SHP77 (cell line): Measurements from ENCODE around the gene SP4.

ENCODE experiments used
- DNase-seq, 2 experiments: peaks; one replicate each; lab custom pipeline; 2025; lab: John Stamatoyannopoulos, UW

The SP4 gene

DNA sequence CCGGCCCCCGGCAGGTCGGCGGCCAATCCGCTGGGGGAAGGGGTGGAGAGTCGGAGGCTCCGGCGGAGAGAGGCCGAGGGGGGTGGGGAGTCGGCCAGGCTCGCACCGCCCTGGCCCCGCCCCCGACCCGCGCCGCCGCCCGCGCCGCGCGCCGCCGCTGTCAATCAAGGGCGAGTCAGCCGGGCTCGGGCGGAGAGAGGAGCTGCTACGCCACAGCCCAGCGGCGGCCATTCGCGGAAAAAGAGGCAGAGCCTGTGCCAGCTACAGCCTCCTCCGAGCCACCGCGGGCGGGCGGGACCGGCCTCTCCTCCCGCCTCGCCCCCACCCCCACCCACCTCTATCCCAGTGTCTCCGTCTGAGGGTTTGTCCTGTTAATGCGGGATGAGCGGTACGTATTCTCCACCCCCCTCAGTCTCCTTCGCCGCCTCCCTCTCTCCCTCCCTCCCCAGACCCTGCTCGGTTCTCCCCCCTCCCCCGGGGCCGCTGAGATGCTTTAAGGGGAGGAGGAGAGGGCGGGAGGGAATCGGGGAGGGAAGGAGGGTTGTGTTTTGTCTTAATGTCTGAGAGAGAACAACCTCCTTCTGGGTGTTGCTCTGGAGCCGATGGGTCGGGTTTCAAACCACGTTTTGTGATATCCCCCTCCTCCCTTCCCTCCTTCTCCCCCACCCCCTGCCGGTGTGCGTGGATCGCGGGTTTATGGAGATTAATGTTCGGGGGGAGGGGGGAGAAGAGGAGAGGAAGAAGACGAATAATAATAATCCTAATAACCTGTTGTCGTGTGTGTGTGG is at the start of gene SP4:
Gene SP4 (plus strand): TSS at position 213 of the 788 bp plus-strand sequence. CDS start 169 bp downstream, at position 382.
- DNase-seq: peak; percentile 92 to 97

DNA sequence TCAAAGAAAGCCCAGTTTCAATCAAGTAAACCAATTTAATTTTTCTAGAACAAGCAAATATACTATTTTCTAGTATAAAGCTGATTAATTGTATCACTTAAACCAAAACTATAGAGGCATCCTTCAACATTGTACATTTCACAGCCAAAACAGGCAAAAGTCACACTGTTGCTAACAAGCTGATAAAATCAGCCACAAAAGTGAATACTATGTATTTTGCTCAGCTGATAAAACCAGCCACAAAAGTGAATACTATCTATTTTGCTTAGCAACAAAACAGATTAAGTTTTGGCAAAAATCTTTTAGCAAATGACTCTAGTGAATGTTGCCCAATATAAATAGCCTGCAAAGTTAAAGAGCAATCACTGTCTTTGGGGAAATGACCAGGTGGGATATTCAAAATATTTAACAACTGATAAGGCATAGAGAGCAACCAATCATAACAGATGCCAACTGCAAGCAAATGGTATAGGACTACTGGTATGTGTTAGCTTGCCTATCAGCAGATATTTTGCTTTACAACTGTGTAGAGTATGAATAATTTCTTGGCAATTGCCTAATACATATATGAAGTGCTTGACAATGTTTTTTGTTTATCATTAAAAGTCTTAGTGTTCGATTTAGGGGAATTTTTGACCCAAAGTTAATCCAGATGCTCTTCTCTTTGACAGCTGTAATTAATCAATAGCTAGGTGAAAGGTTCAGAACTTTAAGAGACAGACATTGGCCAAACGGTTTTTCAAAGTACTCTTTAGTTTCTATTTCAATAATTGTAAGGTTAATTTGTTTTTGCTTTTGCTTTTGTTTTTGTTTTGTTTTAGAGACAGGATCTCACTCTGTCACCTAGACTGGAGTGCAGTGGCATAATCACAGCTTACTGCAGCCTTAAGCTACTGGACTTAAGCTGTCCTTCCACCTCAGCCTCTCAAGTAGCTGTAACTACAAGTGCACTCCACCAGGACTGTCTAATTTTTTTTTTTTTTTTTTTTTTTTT is 44.4 kb upstream of the SP4 start:
- no peak for DNase-seq

GRCh38 chr7:21393937-21394336 is 33.9 kb upstream of the SP4 start:
- no peak for DNase-seq

DNA sequence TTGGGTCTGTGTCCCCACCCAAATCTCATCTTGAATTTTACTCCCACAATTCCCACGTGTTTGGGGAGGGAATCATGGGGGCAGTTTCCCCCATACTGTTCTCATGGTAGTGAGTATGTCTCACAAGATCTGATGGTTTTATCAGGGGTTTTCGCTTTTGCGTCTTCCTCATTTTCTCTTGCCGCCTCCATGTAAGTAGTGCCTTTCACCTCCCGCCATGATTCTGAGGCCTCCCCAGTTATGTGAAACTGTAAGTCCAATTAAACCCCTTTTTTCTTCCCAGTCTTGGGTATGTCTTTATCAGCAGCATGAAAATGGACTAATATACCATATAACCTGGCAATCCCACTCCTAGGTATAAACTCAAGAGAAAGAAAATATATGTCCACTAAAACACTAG is 25.9 kb upstream of the SP4 start:
- DNase-seq: no peak

DNA sequence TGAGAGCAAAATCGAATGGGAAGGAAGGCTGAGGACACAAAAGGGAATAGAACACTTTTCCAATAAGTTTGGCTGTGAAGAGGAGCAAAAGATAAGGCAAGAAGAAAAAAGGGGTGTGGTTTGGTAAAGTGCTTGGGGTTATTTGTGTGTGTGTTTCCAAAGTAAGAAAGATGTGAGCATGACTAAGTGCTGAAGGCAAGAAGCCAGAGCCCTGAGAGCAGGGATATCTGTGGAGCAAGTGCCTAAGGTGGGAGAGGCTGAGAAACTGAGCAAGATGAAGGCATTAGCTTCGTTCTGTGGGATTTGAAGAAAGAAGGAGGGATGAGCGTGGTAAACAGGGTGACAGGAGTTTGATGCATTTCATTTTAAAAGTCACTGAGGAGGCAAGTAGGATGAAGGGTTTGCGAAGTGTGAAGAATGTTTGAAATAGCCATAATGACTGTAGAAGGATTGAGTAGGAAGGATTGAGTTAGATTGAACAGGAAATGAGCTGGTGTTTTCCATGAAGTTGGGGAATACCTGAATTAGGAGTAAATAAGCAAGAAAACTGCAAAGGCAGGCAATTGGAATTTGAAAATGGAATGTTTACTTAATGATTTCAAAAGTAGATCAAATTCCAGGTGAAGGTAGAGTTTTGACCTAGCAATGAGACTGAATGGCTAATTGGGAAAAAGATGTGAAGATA is 19.9 kb upstream of the SP4 start:
- no peak for DNase-seq

- DNase-seq: no peak
These were observed 19.4 kb upstream of the SP4 start for GRCh38 chr7:21408481-21408820.

DNA sequence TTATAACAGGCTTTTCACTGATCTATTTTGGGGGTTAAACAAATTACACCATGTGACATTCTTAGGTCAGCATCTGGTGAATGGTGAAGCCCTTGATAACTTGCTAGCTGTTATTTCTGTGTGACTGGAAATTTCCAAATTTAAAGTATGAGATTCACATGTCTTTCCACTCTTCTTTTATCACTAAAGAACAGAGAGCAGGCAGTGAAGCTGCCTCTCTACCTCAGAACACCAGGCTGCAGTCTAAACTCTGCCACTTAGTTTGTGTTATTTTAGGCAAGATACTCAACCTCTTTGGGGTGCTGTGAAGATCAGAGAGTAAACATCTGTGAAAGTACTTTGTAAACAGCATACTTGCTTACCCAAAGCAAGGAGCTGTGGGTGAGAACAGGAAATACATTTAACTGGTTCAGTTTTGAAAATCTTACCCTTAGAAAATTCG is 15.5 kb upstream of the SP4 start:
- DNase-seq: no peak

DNA sequence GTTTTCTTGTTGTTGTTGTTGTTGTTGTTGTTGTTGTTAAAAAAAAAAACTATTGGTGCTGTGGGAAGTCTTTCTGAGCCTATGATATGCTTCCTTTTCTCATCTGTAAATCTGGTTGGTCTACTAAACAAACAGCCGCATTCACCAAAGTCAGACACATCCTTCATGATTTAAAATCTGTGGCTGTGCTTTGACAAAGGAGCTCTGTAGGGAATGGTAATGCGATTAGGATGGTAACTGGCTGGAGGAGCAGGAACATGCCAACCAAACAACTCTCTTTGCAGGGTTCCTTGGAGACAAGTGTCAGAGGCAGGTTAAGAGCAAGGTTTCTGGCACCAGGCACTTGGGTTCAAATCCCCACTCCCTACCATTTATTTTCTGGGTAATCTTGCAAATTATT is 14.9 kb upstream of the SP4 start:
- DNase-seq: no peak

DNA sequence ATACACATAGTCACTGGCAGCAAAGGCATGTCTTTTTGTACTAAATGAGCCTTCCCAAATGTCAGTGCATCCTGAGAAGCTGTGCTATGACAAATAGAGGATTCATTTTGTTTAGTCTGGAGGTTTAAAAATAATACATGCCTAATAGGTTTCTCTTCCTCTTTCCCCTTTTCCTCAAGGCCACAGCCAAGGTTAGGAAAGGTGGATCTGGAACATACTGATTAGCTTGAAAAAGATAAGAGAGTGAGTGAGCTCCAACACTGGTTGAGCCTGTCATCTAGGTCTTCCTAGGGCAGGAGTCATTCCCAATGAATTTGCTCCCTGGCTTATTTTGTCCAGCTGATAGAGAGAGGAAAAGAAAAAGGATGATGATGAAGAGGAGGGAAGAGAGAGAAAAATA is 14.4 kb upstream of the SP4 start:
- no peak for DNase-seq

DNA sequence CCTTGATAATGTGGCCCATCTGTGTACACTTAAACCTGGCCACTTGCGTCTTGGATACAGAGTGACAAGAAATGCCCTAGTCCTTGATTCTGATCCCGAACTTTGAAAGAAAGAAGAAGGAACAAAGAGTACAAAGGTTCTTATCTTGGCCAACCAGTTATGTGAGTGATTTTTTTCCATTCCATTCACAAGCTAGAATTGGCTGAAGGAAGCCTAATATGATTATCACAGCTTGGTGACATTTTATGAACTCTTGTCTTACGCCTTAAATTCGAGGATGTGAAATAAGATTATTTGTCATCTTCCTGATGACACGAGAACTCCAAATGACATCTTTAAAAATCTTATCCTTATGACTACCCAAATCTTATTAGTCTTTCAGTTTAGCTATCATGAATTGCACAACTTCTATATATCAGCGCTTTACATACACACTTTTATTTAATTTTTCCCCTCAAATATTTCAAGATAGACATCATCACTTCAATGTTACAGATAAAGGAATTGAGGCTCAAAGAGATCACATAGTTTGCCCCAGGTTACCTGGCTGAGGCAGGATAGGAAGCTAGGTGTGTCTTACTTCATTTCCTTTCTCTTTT is 13.0 kb upstream of the SP4 start:
- no peak for DNase-seq

GRCh38 chr7:21417647-21418046 is 10.2 kb upstream of the SP4 start:
- DNase-seq: no peak

- DNase-seq: no peak
These were observed 5.1 kb upstream of the SP4 start for GRCh38 chr7:21422751-21423150.

DNA sequence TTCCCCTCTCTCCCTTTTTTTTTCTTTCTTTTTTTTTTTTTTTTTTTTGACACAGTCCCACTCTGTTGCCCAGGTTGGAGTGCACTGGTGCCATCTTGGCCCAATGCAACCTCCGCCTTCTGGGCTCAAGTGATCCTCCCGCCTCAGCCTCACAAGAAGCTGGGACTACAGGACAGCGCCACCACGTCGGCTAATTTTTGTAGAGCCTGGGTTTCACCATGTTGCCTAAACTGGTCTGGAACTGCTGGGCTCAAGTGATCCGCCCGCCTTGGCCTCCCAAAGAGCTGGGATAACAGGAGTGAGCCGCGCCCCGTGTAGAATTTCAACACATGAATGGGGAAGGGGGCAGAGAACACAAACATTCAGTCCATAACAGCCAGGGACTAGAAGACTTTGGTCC is 2.6 kb upstream of the SP4 start:
- DNase-seq: no peak

- DNase-seq: no peak
These were observed 1.3 kb upstream of the SP4 start for GRCh38 chr7:21426286-21427181.

GRCh38 chr7:21427182-21427870 is 557 bp upstream of the SP4 start:
- peak; percentile 98 to 99 for DNase-seq

- DNase-seq: no peak
These were observed 717 bp downstream of the SP4 start for GRCh38 chr7:21428659-21428941.

DNA sequence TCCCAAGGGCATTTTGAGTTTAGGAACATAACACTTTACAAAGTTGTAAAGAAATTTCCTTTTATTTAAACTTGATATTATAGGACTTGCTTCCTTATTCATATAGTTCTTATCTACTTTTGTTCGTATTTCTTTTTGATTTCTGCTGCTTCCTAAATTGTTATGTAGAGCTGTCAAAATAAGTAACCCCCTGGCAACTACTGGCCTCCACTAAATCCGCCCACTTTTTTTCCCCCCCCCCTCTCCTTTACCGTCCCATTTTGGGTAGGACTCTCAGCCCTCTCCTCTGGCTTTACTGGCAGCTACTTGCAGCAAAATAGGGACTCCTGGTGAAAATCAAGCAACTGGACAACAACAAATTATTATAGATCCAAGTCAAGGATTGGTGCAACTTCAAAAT is 1.1 kb downstream of the SP4 start:
- DNase-seq: no peak

GRCh38 chr7:21429786-21430574 is 2.1 kb downstream of the SP4 start:
- DNase-seq: no peak

GRCh38 chr7:21430575-21430954 is 2.7 kb downstream of the SP4 start:
- no peak for DNase-seq
